ENCODE results near the gene UNC119B. TPM values are rescaled to one million over a fixed set of nuclear protein-coding genes. Genes with fewer than 3 reads are reported as not detected.

The UNC119B gene
- total and polyA plus RNA-seq, 4 donors: 3.8 to 24.8 (median 11.8) TPM

DNA sequence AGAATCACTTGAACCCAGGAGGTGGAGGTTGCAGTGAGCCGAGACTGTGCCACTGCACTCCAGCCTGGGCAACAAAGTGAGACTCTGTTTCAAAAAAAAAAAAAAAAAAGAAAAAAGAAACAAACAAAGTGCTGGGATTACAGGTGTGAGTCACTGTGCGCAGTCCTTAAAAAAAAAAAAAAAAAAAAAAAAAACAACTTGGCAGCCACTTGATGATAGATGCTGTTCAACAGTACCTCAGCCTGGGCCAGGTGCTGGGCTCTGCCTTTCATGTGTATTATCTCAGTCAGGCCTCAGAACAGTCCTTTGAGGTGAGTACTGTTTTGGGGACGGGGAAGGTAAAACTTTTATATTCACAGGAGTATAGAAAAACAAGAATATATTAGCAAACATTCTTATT, 24.9 kb downstream of the UNC119B start:
- Histone ChIP-seq H3K36me3 (ENCODE audit: control insufficient read depth in 4 of 4, insufficient read depth in 3 of 4, low read depth in 1 of 4, low read length in 3 of 4) (peaks cover 7 to 24% (median 13%) of the 10 kb centered on the region in 4 donors), H3K9ac (ENCODE audit: low read depth in 1 of 2, low read length in 2 of 2) (no peak overlapping the region), H3K4me1 (ENCODE audit: control insufficient read depth in 4 of 4, insufficient read depth in 4 of 4, low read length in 3 of 4) (peaks cover 0 to 23% (median 8%) of the 10 kb centered on the region in 4 donors), H3K27me3 (ENCODE audit: control insufficient read depth in 4 of 4, insufficient read depth in 4 of 4, low read length in 3 of 4) (no peaks in the 10 kb centered on the region), H3K4me3 (ENCODE audit: low read depth in 1 of 3, low read length in 3 of 3) (no peak overlapping the region), H3K27ac (ENCODE audit: low read depth in 1 of 2, low read length in 2 of 2) (no peak overlapping the region), H3K9me3 (ENCODE audit: control insufficient read depth in 4 of 4, low read length in 3 of 4) (no peaks in the 10 kb centered on the region)
- DNase-seq (ENCODE audit: low spot score): no peak
- 85% methylated on average over 3 of the region's 3 CpGs for WGBS
- TF ChIP-seq FOXA2 (IDR thresholded peaks at IDR 0.05) (no peak), HNF4G (IDR thresholded peaks at IDR 0.05) (no peak)
- TF ChIP-seq, protein P1, sequence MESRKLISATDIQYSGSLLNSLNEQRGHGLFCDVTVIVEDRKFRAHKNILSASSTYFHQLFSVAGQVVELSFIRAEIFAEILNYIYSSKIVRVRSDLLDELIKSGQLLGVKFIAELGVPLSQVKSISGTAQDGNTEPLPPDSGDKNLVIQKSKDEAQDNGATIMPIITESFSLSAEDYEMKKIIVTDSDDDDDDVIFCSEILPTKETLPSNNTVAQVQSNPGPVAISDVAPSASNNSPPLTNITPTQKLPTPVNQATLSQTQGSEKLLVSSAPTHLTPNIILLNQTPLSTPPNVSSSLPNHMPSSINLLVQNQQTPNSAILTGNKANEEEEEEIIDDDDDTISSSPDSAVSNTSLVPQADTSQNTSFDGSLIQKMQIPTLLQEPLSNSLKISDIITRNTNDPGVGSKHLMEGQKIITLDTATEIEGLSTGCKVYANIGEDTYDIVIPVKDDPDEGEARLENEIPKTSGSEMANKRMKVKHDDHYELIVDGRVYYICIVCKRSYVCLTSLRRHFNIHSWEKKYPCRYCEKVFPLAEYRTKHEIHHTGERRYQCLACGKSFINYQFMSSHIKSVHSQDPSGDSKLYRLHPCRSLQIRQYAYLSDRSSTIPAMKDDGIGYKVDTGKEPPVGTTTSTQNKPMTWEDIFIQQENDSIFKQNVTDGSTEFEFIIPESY (IDR thresholded peaks at IDR 0.05): no peak

DNA sequence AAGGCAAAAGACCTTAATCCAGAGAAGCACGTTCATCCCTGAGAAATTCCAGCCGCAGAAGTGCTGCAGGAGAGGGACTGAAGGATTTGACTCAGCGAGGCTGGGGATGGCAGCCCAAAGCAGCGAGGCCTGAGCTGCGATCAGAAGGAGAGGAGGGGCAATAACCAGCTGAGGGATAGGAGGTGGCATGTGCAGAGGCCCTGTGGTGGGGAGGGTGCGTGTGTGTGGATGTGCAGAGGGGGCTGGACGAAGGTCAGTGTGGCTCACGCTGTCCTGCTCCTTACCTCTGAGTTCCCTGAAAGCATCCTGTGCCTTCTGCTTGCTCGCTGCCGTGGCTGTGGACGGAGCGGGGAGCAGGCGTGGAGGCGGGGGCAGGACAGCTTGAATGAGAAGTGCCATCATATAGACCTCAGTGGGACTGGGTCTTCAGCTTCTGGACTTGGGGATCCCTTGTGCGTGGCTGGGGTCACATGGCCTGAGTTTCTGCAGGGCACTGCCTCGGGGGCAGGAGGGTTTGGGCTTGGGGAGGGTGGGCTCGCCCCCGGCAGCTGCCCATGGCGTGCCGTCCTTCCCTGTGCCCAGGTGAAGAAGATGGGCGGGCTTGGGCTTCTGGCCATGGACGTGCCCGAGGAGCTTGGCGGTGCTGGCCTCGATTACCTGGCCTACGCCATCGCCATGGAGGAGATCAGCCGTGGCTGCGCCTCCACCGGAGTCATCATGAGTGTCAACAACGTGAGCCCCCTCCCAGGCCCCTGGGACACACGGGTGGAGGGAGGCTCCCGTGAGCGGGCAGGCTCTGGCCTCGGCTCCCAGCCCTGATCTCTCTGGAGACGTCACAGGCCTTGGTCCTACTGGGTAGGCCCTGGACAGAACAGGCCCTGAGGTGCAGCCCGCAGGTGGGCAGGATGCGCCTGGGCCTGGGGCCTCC, 26.4 kb downstream of the UNC119B start:
- Histone ChIP-seq H3K4me1 (ENCODE audit: control insufficient read depth in 4 of 4, insufficient read depth in 4 of 4, low read length in 3 of 4) (peaks cover under 1 to 38% (median 21%) of the 10 kb centered on the region in 4 donors), H3K36me3 (ENCODE audit: control insufficient read depth in 4 of 4, insufficient read depth in 3 of 4, low read depth in 1 of 4, low read length in 3 of 4) (peaks cover 0 to 18% (median 9%) of the 10 kb centered on the region in 4 donors), H3K27me3 (ENCODE audit: control insufficient read depth in 4 of 4, insufficient read depth in 4 of 4, low read length in 3 of 4) (no peaks in the 10 kb centered on the region), H3K27ac (ENCODE audit: low read depth in 1 of 2, low read length in 2 of 2) (no peak overlapping the region), H3K9ac (ENCODE audit: low read depth in 1 of 2, low read length in 2 of 2) (no peak overlapping the region), H3K9me3 (ENCODE audit: control insufficient read depth in 4 of 4, low read length in 3 of 4) (no peaks in the 10 kb centered on the region), H3K4me3 (ENCODE audit: low read depth in 1 of 3, low read length in 3 of 3) (no peak overlapping the region)
- no peak for DNase-seq (ENCODE audit: low spot score)
- TF ChIP-seq, protein P1 (IDR thresholded peaks at IDR 0.05): no peak
- TF ChIP-seq JUND (IDR thresholded peaks at IDR 0.05) (no peak), SP1 (IDR thresholded peaks at IDR 0.05) (no peak), EGR1 (IDR thresholded peaks at IDR 0.05; ENCODE audit: low read depth in 2 of 2) (no peak), RAD21 (IDR thresholded peaks at IDR 0.05) (no peak), NR2F2 (IDR thresholded peaks at IDR 0.05) (no peak), YY1 (IDR thresholded peaks at IDR 0.05) (no peak), GABPA (IDR thresholded peaks at IDR 0.05 in 1 of 2, conservative IDR thresholded peaks at IDR 0.05 in 1 of 2) (no peak), TAF1 (conservative IDR thresholded peaks at IDR 0.05) (no peak), FOXA2 (IDR thresholded peaks at IDR 0.05) (no peak), FOXA1 (IDR thresholded peaks at IDR 0.05) (no peak), RXRA (IDR thresholded peaks at IDR 0.05) (no peak), HNF4A (conservative IDR thresholded peaks at IDR 0.05) (no peak), HNF4G (IDR thresholded peaks at IDR 0.05) (no peak)
- TF ChIP-seq, protein P2, sequence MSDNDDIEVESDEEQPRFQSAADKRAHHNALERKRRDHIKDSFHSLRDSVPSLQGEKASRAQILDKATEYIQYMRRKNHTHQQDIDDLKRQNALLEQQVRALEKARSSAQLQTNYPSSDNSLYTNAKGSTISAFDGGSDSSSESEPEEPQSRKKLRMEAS (IDR thresholded peaks at IDR 0.05): no peak
- TF ChIP-seq, protein P3, sequence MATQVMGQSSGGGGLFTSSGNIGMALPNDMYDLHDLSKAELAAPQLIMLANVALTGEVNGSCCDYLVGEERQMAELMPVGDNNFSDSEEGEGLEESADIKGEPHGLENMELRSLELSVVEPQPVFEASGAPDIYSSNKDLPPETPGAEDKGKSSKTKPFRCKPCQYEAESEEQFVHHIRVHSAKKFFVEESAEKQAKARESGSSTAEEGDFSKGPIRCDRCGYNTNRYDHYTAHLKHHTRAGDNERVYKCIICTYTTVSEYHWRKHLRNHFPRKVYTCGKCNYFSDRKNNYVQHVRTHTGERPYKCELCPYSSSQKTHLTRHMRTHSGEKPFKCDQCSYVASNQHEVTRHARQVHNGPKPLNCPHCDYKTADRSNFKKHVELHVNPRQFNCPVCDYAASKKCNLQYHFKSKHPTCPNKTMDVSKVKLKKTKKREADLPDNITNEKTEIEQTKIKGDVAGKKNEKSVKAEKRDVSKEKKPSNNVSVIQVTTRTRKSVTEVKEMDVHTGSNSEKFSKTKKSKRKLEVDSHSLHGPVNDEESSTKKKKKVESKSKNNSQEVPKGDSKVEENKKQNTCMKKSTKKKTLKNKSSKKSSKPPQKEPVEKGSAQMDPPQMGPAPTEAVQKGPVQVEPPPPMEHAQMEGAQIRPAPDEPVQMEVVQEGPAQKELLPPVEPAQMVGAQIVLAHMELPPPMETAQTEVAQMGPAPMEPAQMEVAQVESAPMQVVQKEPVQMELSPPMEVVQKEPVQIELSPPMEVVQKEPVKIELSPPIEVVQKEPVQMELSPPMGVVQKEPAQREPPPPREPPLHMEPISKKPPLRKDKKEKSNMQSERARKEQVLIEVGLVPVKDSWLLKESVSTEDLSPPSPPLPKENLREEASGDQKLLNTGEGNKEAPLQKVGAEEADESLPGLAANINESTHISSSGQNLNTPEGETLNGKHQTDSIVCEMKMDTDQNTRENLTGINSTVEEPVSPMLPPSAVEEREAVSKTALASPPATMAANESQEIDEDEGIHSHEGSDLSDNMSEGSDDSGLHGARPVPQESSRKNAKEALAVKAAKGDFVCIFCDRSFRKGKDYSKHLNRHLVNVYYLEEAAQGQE (IDR thresholded peaks at IDR 0.05): no peak
- TF ChIP-seq, protein P4, sequence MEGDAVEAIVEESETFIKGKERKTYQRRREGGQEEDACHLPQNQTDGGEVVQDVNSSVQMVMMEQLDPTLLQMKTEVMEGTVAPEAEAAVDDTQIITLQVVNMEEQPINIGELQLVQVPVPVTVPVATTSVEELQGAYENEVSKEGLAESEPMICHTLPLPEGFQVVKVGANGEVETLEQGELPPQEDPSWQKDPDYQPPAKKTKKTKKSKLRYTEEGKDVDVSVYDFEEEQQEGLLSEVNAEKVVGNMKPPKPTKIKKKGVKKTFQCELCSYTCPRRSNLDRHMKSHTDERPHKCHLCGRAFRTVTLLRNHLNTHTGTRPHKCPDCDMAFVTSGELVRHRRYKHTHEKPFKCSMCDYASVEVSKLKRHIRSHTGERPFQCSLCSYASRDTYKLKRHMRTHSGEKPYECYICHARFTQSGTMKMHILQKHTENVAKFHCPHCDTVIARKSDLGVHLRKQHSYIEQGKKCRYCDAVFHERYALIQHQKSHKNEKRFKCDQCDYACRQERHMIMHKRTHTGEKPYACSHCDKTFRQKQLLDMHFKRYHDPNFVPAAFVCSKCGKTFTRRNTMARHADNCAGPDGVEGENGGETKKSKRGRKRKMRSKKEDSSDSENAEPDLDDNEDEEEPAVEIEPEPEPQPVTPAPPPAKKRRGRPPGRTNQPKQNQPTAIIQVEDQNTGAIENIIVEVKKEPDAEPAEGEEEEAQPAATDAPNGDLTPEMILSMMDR (IDR thresholded peaks at IDR 0.05; ENCODE audit: low read depth, low read length, missing input control): no peak
- TF ChIP-seq, protein P5, sequence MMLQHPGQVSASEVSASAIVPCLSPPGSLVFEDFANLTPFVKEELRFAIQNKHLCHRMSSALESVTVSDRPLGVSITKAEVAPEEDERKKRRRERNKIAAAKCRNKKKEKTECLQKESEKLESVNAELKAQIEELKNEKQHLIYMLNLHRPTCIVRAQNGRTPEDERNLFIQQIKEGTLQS (IDR thresholded peaks at IDR 0.05): no peak
- WGBS: 96% methylated on average over 38 of the region's 38 CpGs

All from liver (tissue), 9 donors.